Measurements from ENCODE around the gene BTG2.

DNA sequence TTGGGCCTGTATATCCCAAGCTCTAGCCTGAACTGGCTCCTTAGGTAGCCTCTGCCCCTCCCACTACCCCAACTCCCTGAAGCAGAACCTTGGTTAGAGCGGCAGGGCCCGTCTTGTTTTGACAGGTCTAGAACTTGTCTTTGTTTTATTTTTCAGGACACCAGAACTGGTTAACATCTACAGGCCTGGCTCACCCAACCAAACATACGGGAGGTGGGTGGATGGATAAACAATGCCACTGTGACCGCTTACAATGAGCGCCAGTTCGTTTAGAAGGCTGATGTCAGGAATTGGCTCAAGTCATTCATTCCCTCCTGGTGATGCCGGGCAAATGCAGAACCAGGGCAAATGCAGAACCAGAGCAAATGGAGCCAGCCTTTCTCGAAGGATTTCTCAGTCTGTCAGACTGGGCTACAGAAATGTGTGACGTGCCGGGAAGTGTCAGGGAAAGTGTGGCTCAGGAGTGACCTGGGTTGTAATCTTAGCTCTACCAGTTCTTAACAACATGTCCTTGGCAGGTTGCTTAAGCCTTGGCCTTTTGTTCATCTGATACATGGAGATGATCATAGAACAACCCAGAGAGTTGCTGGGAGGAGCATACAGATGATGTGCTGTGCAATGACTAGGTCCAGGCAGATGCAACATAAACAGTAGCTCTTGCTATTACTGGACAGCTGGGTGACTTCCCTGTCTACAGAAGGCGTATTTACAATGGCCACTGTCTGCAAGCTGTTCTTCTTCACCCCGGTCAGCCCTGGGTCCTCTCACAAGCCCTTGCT lies 30.5 kb upstream of the BTG2 start:
- TF ChIP-seq, protein P1, sequence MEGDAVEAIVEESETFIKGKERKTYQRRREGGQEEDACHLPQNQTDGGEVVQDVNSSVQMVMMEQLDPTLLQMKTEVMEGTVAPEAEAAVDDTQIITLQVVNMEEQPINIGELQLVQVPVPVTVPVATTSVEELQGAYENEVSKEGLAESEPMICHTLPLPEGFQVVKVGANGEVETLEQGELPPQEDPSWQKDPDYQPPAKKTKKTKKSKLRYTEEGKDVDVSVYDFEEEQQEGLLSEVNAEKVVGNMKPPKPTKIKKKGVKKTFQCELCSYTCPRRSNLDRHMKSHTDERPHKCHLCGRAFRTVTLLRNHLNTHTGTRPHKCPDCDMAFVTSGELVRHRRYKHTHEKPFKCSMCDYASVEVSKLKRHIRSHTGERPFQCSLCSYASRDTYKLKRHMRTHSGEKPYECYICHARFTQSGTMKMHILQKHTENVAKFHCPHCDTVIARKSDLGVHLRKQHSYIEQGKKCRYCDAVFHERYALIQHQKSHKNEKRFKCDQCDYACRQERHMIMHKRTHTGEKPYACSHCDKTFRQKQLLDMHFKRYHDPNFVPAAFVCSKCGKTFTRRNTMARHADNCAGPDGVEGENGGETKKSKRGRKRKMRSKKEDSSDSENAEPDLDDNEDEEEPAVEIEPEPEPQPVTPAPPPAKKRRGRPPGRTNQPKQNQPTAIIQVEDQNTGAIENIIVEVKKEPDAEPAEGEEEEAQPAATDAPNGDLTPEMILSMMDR (IDR thresholded peaks at IDR 0.05): no peak
- no peak for TF ChIP-seq KAT7 (CRISPR knock-in tag; IDR thresholded peaks at IDR 0.05; ENCODE audit: borderline replicate concordance)
- TF ChIP-seq, protein P2, sequence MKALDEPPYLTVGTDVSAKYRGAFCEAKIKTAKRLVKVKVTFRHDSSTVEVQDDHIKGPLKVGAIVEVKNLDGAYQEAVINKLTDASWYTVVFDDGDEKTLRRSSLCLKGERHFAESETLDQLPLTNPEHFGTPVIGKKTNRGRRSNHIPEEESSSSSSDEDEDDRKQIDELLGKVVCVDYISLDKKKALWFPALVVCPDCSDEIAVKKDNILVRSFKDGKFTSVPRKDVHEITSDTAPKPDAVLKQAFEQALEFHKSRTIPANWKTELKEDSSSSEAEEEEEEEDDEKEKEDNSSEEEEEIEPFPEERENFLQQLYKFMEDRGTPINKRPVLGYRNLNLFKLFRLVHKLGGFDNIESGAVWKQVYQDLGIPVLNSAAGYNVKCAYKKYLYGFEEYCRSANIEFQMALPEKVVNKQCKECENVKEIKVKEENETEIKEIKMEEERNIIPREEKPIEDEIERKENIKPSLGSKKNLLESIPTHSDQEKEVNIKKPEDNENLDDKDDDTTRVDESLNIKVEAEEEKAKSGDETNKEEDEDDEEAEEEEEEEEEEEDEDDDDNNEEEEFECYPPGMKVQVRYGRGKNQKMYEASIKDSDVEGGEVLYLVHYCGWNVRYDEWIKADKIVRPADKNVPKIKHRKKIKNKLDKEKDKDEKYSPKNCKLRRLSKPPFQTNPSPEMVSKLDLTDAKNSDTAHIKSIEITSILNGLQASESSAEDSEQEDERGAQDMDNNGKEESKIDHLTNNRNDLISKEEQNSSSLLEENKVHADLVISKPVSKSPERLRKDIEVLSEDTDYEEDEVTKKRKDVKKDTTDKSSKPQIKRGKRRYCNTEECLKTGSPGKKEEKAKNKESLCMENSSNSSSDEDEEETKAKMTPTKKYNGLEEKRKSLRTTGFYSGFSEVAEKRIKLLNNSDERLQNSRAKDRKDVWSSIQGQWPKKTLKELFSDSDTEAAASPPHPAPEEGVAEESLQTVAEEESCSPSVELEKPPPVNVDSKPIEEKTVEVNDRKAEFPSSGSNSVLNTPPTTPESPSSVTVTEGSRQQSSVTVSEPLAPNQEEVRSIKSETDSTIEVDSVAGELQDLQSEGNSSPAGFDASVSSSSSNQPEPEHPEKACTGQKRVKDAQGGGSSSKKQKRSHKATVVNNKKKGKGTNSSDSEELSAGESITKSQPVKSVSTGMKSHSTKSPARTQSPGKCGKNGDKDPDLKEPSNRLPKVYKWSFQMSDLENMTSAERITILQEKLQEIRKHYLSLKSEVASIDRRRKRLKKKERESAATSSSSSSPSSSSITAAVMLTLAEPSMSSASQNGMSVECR (CRISPR knock-in tag; IDR thresholded peaks at IDR 0.05; ENCODE audit: borderline replicate concordance): no peak
- no peak for TF ChIP-seq GRHL2 (CRISPR knock-in tag; IDR thresholded peaks at IDR 0.05; ENCODE audit: insufficient replicate concordance, severe bottlenecking)
- no peak for TF ChIP-seq RELA (CRISPR knock-in tag; IDR thresholded peaks at IDR 0.05; ENCODE audit: borderline replicate concordance)
- TF ChIP-seq CREB1 (CRISPR knock-in tag; IDR thresholded peaks at IDR 0.05): no peak
- TF ChIP-seq, protein P3, sequence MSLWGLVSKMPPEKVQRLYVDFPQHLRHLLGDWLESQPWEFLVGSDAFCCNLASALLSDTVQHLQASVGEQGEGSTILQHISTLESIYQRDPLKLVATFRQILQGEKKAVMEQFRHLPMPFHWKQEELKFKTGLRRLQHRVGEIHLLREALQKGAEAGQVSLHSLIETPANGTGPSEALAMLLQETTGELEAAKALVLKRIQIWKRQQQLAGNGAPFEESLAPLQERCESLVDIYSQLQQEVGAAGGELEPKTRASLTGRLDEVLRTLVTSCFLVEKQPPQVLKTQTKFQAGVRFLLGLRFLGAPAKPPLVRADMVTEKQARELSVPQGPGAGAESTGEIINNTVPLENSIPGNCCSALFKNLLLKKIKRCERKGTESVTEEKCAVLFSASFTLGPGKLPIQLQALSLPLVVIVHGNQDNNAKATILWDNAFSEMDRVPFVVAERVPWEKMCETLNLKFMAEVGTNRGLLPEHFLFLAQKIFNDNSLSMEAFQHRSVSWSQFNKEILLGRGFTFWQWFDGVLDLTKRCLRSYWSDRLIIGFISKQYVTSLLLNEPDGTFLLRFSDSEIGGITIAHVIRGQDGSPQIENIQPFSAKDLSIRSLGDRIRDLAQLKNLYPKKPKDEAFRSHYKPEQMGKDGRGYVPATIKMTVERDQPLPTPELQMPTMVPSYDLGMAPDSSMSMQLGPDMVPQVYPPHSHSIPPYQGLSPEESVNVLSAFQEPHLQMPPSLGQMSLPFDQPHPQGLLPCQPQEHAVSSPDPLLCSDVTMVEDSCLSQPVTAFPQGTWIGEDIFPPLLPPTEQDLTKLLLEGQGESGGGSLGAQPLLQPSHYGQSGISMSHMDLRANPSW (CRISPR knock-in tag; conservative IDR thresholded peaks at IDR 0.05; ENCODE audit: low read depth): no peak
- TF ChIP-seq FOXP1 (CRISPR knock-in tag; IDR thresholded peaks at IDR 0.05; ENCODE audit: borderline replicate concordance): no peak
- TF ChIP-seq AR (CRISPR knock-in tag; IDR thresholded peaks at IDR 0.05): no peak
- TF ChIP-seq HMGXB4 (CRISPR knock-in tag; IDR thresholded peaks at IDR 0.05): no peak
- no peak for TF ChIP-seq MAX (CRISPR knock-in tag; IDR thresholded peaks at IDR 0.05)
- no peak for TF ChIP-seq TEAD1 (CRISPR knock-in tag; IDR thresholded peaks at IDR 0.05)
- TF ChIP-seq ETV6 (CRISPR knock-in tag; IDR thresholded peaks at IDR 0.05): no peak
- no peak for TF ChIP-seq SP1 (CRISPR knock-in tag; conservative IDR thresholded peaks at IDR 0.05)

Measured in WTC11 (cell line).